ENCODE data around the gene ADAMTS10. TPM values are rescaled to one million over a fixed set of nuclear protein-coding genes. Genes with fewer than 3 reads are reported as not detected.

ADAMTS10 gene
- total RNA-seq, 2 experiments from 2014 or later, result not detected

DNA sequence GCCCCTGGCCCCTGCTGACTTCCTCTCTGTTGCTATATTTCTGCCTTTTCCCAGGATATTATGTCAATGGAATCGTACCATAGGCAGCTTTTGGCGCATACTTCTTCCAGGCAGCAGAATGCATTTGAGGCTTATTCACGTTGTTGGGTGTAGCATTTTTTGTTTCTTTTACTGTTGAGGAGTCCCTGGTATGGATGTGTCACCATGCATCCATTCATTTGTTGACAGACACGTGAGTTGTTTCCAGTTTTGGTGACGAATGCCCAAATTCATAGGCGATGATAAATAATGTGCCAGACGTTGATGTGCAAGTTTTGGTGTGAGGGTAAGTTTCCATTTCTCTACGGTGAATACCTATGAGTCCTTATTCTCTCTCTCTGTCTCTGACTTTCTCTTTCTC, 24.9 kb upstream of the ADAMTS10 start:
- CTCF ChIA-PET (ENCODE audit: unreplicated experiment), result no interaction called here
- BruUV-seq (replicated peaks), result no TSS peak
- POLR2A ChIA-PET, result no interaction called here

GRCh38 chr19:8631425-8631819, 20.9 kb upstream of the ADAMTS10 start:
- Histone ChIP-seq H3K79me2 (ENCODE audit: insufficient read depth, low read depth, low read length) (no peaks in the 10 kb centered on the region), H3K27ac (ENCODE audit: low read depth, low read length, poor library complexity, severe bottlenecking) (no peak overlapping the region), H3K36me3 (ENCODE audit: insufficient read depth, low read length) (no peaks in the 10 kb centered on the region), H4K20me1 (ENCODE audit: insufficient read depth, low read length) (no peaks in the 10 kb centered on the region), H2AFZ (ENCODE audit: low read length) (no peak overlapping the region), H3K4me2 (ENCODE audit: low read length) (no peak overlapping the region), H3K9me2 (ENCODE audit: insufficient read depth, low read length) (no peaks in the 10 kb centered on the region), H3K4me3 (ENCODE audit: low read depth, low read length, poor library complexity, severe bottlenecking) (no peak overlapping the region), H3K9me3 (ENCODE audit: low read length) (no peaks in the 10 kb centered on the region), H3K4me1 (ENCODE audit: insufficient read depth, low read length, poor library complexity, severe bottlenecking) (no peaks in the 10 kb centered on the region)
- POLR2A ChIA-PET, result no interaction called here
- TF ChIP-seq, protein P1, sequence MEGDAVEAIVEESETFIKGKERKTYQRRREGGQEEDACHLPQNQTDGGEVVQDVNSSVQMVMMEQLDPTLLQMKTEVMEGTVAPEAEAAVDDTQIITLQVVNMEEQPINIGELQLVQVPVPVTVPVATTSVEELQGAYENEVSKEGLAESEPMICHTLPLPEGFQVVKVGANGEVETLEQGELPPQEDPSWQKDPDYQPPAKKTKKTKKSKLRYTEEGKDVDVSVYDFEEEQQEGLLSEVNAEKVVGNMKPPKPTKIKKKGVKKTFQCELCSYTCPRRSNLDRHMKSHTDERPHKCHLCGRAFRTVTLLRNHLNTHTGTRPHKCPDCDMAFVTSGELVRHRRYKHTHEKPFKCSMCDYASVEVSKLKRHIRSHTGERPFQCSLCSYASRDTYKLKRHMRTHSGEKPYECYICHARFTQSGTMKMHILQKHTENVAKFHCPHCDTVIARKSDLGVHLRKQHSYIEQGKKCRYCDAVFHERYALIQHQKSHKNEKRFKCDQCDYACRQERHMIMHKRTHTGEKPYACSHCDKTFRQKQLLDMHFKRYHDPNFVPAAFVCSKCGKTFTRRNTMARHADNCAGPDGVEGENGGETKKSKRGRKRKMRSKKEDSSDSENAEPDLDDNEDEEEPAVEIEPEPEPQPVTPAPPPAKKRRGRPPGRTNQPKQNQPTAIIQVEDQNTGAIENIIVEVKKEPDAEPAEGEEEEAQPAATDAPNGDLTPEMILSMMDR (conservative IDR thresholded peaks at IDR 0.05; ENCODE audit: low read length), result no peak
- no peak for TF ChIP-seq EZH2phosphoT487 (IDR thresholded peaks at IDR 0.05; ENCODE audit: borderline replicate concordance, low read depth, low read length)
- CTCF ChIA-PET (ENCODE audit: unreplicated experiment), result no interaction called here
- intact Hi-C loops (cut with micrococcal nuclease; ENCODE audit: unreplicated experiment), result no loop called here
- DNase-seq (ENCODE audit: low spot score), result no peak
- no TSS peak for BruUV-seq (replicated peaks)

More for the DNA sequence above, 24.9 kb upstream of the ADAMTS10 start:
- intact Hi-C loops (cut with micrococcal nuclease; ENCODE audit: unreplicated experiment), result no loop called here
- Histone ChIP-seq H3K27ac (ENCODE audit: low read depth, low read length, poor library complexity, severe bottlenecking) (no peak overlapping the region), H3K79me2 (ENCODE audit: insufficient read depth, low read depth, low read length) (no peaks in the 10 kb centered on the region), H3K4me3 (ENCODE audit: low read depth, low read length, poor library complexity, severe bottlenecking) (no peak overlapping the region), H3K4me1 (ENCODE audit: insufficient read depth, low read length, poor library complexity, severe bottlenecking) (no peaks in the 10 kb centered on the region), H3K4me2 (ENCODE audit: low read length) (no peak overlapping the region), H2AFZ (ENCODE audit: low read length) (no peak overlapping the region), H4K20me1 (ENCODE audit: insufficient read depth, low read length) (no peaks in the 10 kb centered on the region), H3K9me2 (ENCODE audit: insufficient read depth, low read length) (no peaks in the 10 kb centered on the region), H3K9me3 (ENCODE audit: low read length) (no peaks in the 10 kb centered on the region), H3K36me3 (ENCODE audit: insufficient read depth, low read length) (no peaks in the 10 kb centered on the region)
- TF ChIP-seq, protein P1 (conservative IDR thresholded peaks at IDR 0.05; ENCODE audit: low read length), result no peak
- no peak for TF ChIP-seq EZH2phosphoT487 (IDR thresholded peaks at IDR 0.05; ENCODE audit: borderline replicate concordance, low read depth, low read length)
- DNase-seq (ENCODE audit: low spot score), result no peak

DNA sequence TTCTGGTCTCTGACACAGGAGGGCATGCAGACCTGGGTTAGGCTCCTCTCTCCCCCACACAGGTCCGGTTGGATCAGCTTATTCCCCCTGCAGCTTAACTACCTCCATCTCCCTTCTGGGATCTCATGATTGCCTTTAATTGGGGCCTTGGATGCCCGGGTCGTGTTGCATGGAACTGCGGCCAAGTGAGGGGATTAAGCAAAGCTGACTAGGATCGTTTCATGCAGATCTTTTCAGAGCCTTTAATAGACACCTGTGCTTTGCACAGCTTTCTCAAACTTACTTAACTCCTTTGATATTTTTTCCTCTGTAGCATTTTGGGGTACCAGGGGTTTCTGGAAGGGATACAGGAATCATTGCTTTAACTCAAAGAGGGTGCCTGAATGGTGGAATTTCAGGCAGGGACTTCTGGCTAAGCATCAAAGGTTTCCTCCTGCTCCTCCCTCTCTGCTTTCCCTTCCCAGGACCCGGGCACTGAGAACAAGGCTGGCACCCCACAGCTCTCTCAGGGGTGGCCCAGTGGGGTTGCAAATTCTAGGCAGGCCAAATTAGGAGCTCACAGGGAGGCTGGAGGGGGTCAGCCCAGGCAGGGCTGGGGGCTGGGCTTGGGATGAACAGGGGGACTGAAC, 20.4 kb upstream of the ADAMTS10 start:
- Histone ChIP-seq H3K9me2 (ENCODE audit: insufficient read depth, low read length) (no peaks in the 10 kb centered on the region), H3K27ac (ENCODE audit: low read depth, low read length, poor library complexity, severe bottlenecking) (no peak overlapping the region), H2AFZ (ENCODE audit: low read length) (no peak overlapping the region), H3K36me3 (ENCODE audit: insufficient read depth, low read length) (no peaks in the 10 kb centered on the region), H3K4me3 (ENCODE audit: low read depth, low read length, poor library complexity, severe bottlenecking) (no peak overlapping the region), H3K79me2 (ENCODE audit: insufficient read depth, low read depth, low read length) (no peaks in the 10 kb centered on the region), H4K20me1 (ENCODE audit: insufficient read depth, low read length) (no peaks in the 10 kb centered on the region), H3K9me3 (ENCODE audit: low read length) (no peaks in the 10 kb centered on the region), H3K4me2 (ENCODE audit: low read length) (no peak overlapping the region), H3K4me1 (ENCODE audit: insufficient read depth, low read length, poor library complexity, severe bottlenecking) (no peaks in the 10 kb centered on the region)
- DNase-seq (ENCODE audit: low spot score), result no peak
- TF ChIP-seq EZH2phosphoT487 (IDR thresholded peaks at IDR 0.05; ENCODE audit: borderline replicate concordance, low read depth, low read length), result no peak
- TF ChIP-seq, protein P1 (conservative IDR thresholded peaks at IDR 0.05; ENCODE audit: low read length), result no peak
- ChIA-PET CTCF (ENCODE audit: unreplicated experiment) (no interaction called here), POLR2A (no interaction called here)
- intact Hi-C loops (cut with micrococcal nuclease; ENCODE audit: unreplicated experiment), result no loop called here
- no TSS peak for BruUV-seq (replicated peaks)

Data from OCI-LY7 (cell line).